SIG-M5 treated with dmso at 0.1 percent for 504 hours (cell line): ENCODE results near the gene PTPN6.
"Not testable (repeated sequence)": the region's sequence is repeated elsewhere in the genome, so short reads cannot be mapped to it uniquely, and the experiment has no call there.

Source experiments
- DNase-seq: peaks from one replicate; lab custom pipeline; 2025; ENCODE audit not compliant: unreplicated experiment; lab: John Stamatoyannopoulos, UW

The PTPN6 gene

GRCh38 chr12:6950811-6951540, at the start of gene PTPN6:
Gene PTPN6 (plus strand): TSS chr12:6951356. CDS start chr12:6951513, 157 bp downstream.
- DNase-seq: peak; percentile 96

- DNase-seq: no peak
These were observed 48.7 kb upstream of the PTPN6 start for GRCh38 chr12:6902448-6902847.

- DNase-seq: no peak
These were observed 47.4 kb upstream of the PTPN6 start for GRCh38 chr12:6903722-6904121.

GRCh38 chr12:6904280-6905276, 46.6 kb upstream of the PTPN6 start, which contains the start of gene LRRC23:
Gene LRRC23 (plus strand): TSS chr12:6904822. CDS start chr12:6905634, 812 bp downstream.
- DNase-seq: peak; percentile 97

GRCh38 chr12:6905414-6906040, 45.6 kb upstream of the PTPN6 start:
- DNase-seq: no peak

- DNase-seq: not testable (repeated sequence)
These were observed 43.0 kb upstream of the PTPN6 start for GRCh38 chr12:6908141-6908540.

GRCh38 chr12:6909421-6910145, 41.6 kb upstream of the PTPN6 start:
- no peak for DNase-seq

- DNase-seq: no peak
These were observed 38.8 kb upstream of the PTPN6 start for GRCh38 chr12:6912164-6912935.

- peak; percentile 55 for DNase-seq
These were observed 36.8 kb upstream of the PTPN6 start, which contains the start of gene ENO2 for GRCh38 chr12:6914246-6914946. Gene ENO2 (plus strand): TSS chr12:6914580. CDS start chr12:6915833, 1,253 bp downstream.

- DNase-seq: no peak
These were observed 36.0 kb upstream of the PTPN6 start for GRCh38 chr12:6914947-6915788.

GRCh38 chr12:6915789-6916285, 35.3 kb upstream of the PTPN6 start:
- DNase-seq: no peak

- no peak for DNase-seq
These were observed 34.5 kb upstream of the PTPN6 start for GRCh38 chr12:6916426-6917200.

GRCh38 chr12:6917491-6918231, 33.5 kb upstream of the PTPN6 start:
- no peak for DNase-seq

- DNase-seq: no peak
These were observed 31.6 kb upstream of the PTPN6 start for GRCh38 chr12:6919588-6919987.

- no peak for DNase-seq
These were observed 29.6 kb upstream of the PTPN6 start for GRCh38 chr12:6921539-6921938.
